HG03135 (cell line): Measurements from ENCODE around the gene OPRM1.

Experiments
- ATAC-seq: cut with Tn5 transposase; IDR thresholded peaks from one replicate; pipeline ENCODE4 v1.9.1; 2021; ENCODE audit warnings: mild to moderate bottlenecking, moderate library complexity; ENCODE audit not compliant: unreplicated experiment

OPRM1 gene

DNA sequence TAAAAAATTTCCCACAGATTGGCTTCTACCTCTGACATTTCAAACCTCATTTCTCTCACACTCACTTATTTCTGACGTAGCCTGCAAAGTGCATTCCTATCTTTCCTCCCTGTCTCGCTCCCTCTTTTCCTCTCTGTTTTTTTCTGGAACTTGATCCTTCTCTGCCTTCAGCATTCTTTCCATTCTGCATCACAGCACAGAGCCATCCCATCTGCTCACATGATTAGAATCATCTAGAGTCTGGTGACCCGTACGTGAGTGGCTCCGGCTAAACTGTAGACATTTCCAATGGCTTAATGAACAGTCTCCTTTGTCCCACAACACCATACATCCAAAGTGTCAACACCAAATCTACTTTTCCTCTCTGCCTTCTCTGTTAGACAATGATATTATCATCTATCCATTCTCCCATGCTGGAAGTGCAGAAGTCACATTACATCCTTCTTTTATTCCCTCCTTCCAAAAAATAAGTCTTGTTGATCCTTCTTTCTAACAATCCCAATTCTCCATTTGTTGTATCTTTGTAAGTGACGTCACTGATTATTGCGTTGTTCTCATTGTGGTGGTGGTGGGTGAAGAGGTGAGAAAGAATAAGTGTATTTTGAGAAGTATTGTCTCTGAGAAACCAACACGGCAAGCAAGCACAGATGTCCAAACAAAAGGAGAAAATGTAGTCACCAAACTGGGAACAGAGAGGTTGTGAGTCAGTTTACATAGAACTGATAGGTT, 41.6 kb downstream of the OPRM1 start:
- no peak for ATAC-seq

DNA sequence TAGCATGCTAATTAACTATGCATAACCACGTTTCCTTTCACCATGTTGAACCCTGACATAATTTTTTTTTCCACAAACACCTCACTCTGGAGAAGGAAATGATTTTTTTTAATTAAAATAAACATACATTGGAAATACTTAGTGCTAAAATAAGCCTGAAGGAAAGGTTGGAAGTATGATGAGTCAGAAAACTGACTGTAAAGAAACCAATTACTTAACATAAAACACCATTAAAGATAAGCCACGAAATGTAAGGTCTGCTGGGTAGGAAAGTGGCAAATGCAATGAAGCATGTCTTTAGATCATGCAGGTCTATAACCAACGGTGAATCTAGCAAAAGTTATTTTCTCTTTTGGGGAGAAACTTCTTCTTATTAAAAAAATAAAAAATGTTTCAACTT, 47.5 kb downstream of the OPRM1 start:
- ATAC-seq = no peak

DNA sequence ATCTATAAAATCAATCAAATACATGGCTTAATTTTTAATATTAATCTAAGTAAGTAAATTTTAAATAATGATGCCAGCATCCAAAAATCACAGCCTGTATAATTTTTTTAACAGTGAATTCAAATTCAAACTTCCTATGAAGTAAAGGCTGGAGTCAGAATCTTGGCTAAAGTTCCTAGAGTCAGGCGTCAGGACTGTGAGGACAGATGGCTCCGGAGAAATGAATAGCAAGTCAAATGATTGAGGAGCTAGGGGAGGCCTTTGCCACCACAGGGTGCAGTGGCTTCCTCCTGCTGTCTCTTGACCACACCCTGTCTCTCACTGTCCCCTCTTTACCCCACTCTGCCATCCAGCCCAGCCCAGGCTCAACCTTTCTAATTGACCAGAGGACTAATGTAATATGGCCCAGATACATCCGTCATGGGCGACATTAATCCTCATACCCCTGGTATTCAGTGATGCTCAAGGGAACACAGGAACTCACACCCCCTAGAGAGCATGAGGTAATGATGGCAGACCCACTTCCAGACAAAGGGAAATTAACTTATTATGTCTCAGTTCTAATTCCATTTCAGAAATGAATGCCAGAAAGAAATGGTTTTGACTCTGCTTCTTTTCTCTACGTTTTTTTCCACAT, 53.4 kb downstream of the OPRM1 start:
- no peak for ATAC-seq

DNA sequence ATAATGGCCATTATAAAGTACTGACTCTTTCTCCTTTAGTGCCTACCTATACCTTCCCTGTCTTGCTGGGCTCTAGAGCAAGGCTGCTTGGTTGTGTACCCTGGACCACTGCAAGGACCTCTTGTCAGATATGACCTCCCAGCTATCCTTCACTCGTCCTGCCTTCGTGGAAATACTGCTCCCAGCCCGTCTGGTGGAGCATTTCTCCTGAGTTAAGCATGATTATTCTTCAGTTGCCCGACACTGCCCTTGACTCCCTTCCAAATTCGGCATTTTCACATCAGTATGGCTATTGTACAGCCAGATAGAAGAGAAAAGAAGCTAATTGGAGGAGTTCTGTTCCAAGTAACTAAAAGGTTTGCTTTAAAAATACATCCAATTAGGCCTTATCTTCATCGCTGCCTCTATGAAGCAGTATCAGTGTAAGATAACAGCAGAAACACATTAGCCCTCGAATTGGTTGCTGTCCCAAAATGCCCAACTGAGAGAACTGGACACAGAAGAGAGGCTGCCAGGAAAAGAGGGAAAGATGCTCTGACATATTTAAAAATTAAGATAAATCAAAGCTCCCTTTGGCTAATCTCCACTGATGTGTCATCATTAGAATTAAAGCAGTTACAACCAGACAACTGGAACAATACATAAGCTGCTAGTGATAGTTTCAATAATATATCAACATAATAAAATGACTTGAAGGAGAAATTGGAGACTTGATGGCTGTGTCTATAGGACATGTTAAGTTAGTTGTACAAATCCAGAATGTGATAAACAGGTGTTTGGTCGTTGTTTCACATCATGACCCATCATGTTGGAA, 54.4 kb downstream of the OPRM1 start:
- no peak for ATAC-seq

DNA sequence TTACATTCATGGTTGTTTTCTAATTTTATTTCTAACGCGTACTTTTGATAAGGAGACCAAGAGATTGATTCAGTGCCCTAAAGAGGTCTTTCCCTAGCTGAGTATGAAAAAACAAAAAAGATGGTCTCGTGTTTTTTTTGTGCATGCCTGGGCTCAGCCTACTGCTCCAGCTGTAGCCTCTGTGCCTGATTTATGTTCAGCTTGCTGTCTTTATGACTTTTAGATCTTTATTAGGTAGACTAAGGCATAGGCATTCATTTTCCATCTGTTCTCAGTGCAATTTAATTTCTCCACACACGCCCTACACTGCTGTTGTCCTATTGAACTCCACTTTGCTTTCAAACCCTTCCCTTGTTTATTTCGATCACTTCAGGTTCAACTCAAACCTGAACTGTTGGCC, 56.5 kb downstream of the OPRM1 start:
- ATAC-seq = no peak

DNA sequence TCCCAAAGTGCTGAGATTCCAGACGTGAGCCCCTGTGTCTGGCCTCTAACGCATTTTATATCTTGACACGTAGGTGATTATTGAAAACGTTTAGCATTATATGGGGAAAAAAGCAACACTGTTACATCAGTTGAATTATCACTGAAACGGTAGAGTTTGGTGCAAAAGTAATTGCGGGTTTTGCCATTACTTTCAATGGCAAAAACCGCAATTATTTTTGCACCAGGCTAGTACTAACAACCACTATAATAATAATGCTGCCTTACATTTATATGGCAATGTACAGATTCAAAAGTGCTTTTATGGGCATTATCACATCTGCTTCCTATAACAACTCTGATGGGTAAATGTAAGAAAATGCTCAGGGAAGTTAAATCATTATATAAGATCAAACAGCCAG, 57.3 kb downstream of the OPRM1 start:
- no peak for ATAC-seq

DNA sequence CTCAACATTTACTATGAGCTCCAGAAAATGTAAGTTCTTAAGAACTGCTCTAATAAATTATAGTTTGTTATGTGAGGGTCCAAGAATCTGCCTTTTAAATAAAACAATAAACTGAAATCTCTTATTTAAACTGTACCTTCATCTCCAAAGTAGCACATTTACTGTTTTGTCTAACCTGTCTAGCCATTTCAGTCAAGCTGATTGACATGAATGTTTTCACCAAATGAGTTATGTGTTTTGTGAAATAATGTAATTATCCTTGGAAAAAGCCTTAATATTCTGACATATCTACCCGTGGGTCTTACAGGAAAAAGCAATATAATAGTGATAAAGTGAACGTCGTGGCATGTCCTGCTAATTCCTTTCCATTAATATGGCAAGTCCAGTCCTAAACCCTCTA, 57.8 kb downstream of the OPRM1 start:
- no peak for ATAC-seq

DNA sequence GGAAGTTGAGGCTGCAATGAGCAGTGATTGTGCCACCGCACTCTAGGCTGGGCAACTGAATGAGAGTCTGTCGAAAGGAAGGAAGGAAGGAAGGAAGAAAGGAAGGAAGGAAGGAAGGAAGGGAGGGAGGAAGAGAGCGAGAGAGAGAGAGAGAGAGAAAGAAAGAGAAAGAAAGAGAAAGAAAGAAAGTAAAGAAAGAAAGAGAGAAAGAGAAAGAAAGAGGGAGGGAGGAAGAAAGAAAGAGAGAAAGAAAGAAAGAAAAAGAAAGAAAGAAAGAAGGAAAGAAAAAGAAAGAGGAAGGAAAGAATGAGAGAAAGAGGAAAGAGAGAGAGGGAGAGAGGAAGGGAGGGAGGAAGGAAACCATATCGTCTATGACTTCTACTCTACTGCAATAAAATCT, 60.2 kb downstream of the OPRM1 start:
- ATAC-seq = no peak

DNA sequence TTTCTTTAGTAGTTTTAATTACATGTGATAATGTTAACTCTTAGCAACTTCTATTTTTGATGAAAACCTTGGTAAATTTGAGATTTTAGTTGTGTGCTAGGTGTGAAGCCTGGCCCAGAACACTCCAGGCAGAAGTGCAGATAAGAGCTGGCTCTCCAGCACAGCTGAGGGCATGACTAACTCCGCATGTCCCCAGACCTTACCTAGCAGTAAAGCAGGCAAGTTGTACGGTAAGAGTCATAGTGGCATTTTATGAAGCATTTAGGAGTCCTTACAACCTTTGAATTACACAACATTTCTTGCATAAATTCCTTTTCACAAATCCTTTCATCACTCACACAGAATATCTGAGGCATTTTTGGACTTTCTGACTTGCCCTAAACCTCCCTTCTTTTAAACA, 67.2 kb downstream of the OPRM1 start:
- no peak for ATAC-seq

DNA sequence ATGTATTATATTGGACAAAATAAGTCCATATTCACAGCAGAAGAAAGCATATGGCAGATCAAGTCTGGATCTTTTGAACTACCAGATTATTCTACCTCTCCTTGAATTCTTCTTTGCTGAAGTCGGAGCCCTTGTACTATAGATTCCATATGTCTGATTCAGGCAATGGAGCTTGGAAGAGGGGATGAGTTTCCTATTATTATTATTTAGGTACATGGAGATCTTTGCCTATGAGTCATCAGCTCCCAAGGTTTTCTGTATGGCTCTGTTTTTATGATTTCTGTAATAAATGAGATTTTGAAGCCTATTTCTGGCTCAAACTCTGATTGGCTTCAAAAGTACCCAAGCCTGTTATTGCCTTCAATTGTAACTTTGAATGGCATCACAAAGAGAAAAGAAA, 72.0 kb downstream of the OPRM1 start:
- no peak for ATAC-seq

DNA sequence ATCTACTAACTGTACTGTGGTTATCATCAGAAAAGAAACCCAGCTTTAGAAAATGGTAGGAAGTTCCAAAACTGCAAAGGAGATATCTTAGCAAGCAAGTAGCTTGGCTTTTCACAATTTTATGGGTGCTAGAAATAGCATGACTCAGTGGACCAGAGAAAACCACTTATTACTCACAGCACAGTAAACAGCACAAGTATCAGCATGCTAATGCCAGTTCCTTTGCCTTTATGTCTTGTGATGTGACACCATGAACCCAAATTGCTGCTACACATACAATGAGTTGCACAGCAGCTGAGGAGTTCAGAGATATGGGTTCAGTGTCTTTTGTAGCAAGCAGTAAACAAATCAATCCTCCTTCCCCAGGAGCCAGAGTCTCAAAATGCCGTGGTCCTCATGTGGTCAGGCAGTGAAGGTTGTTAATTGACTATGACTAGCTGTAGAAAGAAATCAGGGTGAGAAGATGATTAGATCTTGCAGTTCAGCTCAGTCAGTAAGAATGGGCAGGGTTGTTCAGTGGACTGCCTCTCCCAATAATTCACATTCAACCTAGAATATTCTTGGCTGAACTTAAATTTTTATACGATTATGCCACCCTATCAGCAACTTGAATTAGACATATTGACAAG, 73.3 kb downstream of the OPRM1 start:
- no peak for ATAC-seq

DNA sequence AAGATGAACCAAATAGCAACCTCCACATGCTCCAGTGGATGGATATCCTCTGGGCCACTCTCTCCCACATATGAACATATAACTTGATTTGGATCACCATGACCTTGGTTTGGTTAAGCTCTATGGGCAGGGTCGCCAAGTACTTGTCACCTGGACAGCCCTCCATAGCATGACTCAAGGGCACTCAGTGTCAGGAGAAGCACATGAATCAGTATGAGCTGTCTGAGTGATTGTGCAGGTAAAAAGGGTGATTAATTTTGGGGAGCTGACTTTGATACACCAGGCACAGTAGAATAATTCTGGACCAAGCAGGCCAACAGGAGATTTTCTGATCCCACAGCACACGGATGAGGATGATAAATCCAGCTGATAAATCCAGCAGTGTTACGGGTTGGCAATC, 74.4 kb downstream of the OPRM1 start:
- no peak for ATAC-seq

DNA sequence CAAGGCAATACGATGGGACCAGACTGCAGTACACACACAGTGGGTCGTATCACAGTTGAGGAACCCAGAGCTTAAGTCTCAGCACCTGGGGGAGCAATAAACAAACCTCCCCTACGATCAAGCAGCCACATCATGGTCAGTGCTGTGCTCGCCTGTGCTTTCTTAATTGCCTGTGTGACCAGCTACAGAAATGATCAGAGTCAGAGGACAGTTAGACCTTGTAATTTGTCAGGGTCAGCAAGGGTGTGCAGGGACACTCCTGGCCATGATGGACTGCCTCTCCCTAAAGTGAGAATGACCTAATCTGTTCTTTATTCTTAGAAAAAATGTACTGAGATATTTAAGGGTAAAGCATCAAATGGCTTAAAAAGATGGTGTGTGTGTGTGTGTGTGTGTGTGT, 78.4 kb downstream of the OPRM1 start:
- ATAC-seq = no peak

DNA sequence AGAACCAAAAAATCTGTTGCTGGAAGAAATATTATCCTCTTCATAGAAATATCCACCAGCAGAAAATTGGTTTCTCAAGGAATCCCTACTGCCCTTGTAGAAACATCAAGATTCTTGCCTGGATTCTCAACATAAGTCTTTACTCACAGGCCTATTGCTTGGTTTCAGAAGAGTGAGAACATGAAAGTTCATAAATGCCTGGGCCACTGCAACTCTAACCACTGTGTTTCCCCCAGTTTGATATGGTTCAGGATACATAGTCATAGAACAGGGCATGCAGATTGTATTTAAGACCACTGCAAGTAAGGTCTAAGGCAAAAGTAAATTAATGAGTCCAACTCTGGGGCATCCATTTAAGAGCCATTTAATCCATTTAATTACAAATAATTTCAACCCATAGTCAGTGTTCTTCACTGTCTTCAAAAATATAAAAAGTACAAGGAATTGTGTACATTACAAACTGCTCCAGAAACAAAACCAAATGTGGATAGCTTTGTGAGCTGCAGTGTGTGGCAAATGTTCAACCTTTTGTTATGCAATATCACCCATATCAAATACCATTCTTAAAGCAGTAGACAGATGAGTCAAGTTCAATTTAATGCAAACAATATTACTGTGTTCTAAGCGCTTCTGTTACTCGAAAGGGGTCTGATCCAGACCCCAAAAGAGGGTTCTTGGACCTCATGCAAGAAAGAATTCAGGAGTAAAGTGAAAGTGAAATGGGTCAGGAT, 83.3 kb downstream of the OPRM1 start:
- ATAC-seq = no peak

DNA sequence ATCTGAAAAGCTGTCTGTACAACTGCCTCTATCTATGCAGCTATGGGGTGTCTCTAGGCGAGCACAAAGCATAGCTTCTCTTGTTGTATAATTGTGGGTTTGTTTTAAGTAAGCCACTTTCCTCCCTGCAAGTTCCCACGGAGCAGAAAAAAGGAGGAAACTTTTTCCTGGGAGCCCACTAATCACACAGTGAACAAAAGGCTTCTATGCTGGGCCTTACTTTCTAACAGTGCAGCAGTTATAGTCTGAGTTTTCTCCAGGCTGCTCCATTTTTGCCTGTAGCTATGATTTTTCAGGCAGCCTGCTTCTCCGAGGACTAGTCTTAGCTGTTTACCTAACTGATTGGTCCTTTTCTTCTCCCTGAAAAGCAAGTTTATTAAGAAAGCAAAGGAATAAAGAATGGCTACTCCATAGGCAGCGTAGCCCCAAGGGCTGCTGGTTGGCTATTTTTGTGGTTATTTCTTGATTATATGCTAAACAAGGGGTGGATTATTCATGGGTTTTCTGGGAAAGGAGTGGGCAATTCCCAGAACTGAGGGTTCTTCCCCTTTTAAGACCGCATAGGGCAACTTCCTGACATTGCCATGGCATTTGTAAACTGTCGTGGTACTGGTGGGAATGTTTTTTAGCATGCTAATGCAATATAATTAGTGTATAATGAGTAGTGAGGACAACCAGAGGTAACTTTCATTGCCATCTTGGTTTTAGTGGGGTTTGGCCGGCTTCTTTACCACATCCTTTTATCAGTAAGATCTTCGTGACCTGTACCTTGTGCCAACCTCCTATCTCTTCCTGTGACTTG, 84.3 kb downstream of the OPRM1 start:
- no peak for ATAC-seq

DNA sequence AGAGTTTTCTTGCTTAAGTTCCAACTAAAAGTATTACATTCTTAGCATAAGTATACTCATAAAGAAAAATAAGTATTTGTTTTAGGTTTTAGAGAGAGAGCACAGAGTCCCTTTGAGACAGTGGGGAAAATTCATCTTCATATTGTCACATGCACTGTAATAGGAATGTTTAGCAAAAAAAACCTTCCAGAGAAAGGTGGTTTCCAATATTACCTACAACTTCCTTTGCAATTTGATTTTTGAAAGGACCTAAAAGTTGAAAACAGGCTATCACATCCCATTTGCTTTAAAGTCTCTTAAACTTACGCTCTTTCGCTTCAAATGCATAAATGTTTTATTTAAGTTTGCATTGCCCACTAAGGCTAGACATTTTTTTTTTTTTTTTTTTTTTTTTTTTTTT, 86.4 kb downstream of the OPRM1 start:
- no peak for ATAC-seq

DNA sequence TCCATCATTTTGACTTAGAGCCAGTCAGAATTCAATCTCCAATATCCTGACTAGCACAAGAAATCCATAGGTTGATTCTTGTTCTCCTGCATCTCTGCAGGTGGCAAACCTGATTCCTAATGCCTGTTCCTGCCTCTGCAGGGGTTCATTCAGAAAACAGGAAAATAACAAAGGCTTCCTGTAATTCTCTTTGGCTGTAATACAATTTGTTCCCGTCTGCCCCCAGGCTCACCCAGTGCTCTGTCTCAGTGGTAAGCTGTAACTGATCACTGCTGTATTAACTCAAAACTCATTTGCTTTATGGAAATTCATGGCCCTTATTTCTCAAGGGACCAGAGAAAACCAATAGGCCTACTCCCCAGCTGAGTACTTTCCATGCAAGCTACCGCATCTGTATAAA, 88.6 kb downstream of the OPRM1 start:
- ATAC-seq = no peak

DNA sequence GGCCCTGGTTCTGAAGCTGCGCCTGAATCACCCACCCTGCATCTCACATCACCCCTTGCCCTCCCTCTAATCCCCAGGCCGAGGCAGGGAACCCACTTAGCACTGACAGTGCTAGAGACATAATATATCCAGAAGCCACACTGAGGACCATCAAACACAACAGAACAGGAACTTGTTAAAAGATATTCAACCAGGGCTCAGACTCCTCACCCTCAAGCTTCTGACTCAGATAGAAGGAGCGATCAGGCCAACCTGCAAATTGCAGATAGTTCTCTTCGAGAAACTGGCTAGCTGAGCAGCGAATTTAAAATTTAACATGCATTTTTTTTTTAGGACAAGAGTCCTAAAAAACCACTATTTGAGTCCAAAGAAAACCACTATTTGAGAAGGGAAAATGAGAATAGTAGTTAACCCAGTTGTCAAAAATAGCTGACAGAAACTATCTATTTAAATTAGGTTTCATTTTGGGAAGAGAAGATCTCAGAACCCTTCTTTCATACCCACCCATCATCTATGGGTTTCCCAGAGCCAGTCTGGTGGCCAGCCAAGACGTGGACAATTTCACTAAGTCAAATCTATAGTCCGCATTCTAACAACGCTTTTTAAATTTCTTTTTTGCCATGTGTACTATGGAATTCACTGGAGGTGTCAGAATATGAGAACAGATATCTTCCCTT, 95.6 kb downstream of the OPRM1 start:
- no peak for ATAC-seq

DNA sequence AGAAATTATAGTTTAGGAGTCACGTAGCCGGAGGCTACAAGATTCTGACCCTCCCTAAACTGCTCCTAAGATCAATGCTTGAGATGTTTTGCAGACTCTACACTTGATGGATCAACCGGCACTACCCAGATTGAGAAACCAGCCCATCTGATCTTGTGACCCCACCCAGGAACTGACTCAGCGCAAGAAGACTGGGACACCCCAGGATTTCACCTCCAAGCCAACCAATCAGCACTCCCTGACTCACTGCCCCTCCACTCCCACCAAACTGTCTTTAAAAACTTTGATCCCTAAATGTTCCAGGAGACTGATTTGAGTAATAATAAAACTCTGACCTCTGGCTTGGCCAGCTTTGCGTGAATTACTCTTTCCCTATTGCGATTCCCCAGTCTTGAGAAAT, 99.8 kb downstream of the OPRM1 start:
- no peak for ATAC-seq

DNA sequence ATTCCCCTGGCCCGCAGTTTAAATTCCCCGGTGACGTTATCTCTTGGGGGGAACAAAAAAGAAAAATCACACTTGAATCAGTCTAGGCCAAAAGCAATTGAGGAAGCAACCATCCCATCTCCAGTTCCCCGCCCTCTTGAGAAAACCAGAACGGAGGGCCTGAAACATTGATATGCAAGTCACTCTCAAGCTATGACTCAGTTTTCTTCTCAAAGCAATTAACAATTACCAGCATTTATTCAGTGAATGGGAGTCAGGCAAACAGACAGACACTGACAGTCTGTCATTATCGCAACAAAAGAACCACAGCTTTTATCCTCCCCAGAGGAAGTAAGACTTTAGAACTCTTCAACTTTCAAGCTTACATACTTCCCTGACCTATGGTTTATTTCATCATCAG, 100.9 kb downstream of the OPRM1 start:
- no peak for ATAC-seq
